Ovary (tissue), 3 donors: ENCODE results near the gene RPL41.

Experiments
- POLR2A ChIP-seq: fragments of 450-650 bp; IDR thresholded peaks from one replicate; pipeline ENCODE4 v1.6.1; 2017; ENCODE audit warnings: antibody characterized with exemption, mild to moderate bottlenecking, moderate library complexity
- TF ChIP-seq, protein P1 (sequence below), 3 donors: fragments of 450-650 bp in 2 of 3; fragments of 200-600 bp in 1 of 3; IDR thresholded peaks; one replicate each; pipeline versions ENCODE4 v1.5.1 to v1.8.0; 2016 to 2022; ENCODE audit warnings: antibody characterized with exemption in 3 of 3, mild to moderate bottlenecking in 1 of 3
- donor health status: DM: no; HTN: no; CAD: no.

DNA sequence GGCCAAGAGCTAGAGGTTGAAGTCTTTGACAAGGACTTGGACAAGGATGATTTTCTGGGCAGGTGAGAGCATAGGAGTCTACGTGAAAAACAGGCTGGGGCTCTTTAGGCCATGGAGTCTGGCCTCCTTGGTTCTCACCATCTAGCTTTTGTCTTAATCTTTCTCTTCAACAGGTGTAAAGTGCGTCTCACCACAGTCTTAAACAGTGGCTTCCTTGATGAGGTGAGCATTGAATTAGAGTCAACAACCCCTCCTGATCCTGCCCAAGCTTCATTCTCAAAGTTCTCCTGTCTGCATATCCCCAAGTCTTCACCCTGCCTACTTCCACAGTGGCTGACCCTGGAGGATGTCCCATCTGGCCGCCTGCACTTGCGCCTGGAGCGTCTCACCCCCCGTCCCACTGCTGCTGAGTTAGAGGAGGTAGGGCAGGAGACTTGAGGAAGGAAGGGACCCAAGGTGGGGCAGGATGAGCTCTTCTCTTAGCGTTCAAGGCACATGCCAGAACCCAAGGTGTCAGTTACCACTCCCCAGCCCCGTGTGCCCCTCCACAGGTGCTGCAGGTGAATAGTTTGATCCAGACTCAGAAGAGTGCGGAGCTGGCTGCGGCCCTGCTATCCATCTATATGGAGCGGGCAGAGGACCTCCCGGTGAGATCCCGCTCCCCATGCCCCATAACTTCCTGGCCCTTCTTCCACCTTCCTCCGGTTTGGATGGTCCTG lies 21.6 kb downstream of the RPL41 start:
- TF ChIP-seq POLR2A: no peak
- TF ChIP-seq, protein P1, sequence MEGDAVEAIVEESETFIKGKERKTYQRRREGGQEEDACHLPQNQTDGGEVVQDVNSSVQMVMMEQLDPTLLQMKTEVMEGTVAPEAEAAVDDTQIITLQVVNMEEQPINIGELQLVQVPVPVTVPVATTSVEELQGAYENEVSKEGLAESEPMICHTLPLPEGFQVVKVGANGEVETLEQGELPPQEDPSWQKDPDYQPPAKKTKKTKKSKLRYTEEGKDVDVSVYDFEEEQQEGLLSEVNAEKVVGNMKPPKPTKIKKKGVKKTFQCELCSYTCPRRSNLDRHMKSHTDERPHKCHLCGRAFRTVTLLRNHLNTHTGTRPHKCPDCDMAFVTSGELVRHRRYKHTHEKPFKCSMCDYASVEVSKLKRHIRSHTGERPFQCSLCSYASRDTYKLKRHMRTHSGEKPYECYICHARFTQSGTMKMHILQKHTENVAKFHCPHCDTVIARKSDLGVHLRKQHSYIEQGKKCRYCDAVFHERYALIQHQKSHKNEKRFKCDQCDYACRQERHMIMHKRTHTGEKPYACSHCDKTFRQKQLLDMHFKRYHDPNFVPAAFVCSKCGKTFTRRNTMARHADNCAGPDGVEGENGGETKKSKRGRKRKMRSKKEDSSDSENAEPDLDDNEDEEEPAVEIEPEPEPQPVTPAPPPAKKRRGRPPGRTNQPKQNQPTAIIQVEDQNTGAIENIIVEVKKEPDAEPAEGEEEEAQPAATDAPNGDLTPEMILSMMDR (IDR thresholded peaks at IDR 0.05): no peak
